ENCODE data around the gene TRIAP1.

- TF ChIP-seq TCF4 (CRISPR knock-in tag; IDR thresholded peaks at IDR 0.05; ENCODE audit: borderline replicate concordance) (no peak), ZFP30 (CRISPR knock-in tag; IDR thresholded peaks at IDR 0.05) (no peak), PATZ1 (CRISPR knock-in tag; IDR thresholded peaks at IDR 0.05; ENCODE audit: borderline replicate concordance) (no peak), CSDC2 (CRISPR knock-in tag; IDR thresholded peaks at IDR 0.05) (no peak), GLIS3 (CRISPR knock-in tag; IDR thresholded peaks at IDR 0.05) (no peak)
- TF ChIP-seq, protein P1, sequence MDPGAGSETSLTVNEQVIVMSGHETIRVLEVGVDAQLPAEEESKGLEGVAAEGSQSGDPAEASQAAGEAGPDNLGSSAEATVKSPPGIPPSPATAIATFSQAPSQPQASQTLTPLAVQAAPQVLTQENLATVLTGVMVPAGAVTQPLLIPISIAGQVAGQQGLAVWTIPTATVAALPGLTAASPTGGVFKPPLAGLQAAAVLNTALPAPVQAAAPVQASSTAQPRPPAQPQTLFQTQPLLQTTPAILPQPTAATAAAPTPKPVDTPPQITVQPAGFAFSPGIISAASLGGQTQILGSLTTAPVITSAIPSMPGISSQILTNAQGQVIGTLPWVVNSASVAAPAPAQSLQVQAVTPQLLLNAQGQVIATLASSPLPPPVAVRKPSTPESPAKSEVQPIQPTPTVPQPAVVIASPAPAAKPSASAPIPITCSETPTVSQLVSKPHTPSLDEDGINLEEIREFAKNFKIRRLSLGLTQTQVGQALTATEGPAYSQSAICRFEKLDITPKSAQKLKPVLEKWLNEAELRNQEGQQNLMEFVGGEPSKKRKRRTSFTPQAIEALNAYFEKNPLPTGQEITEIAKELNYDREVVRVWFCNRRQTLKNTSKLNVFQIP (CRISPR knock-in tag; IDR thresholded peaks at IDR 0.05; ENCODE audit: borderline replicate concordance, low read depth), result no peak
Measured at GRCh38 chr12:120468325-120468820, 22.2 kb upstream of the TRIAP1 start.

Data from SK-N-SH treated with all-trans-retinoic acid at 6 μM for 48 hours (cell line).